Trophoblast cell (in vitro differentiated cells and primary cell): ENCODE data around the gene BTG1.

Experiments
- DNase-seq, 2 donors: peaks; one replicate each; pipeline ENCODE4 v3.0.0-alpha.2; 2016
- H2AFZ ChIP-seq: 2 replicates; pipeline ENCODE4 v1.6.1; 2013; ENCODE audit warnings: low read length, moderate library complexity, mild to moderate bottlenecking; ENCODE audit not compliant: insufficient read depth, poor library complexity
- H2AK5ac ChIP-seq: 2 replicates; pipeline ENCODE4 v1.6.1; 2013; ENCODE audit warnings: mild to moderate bottlenecking, low read length
- H2BK120ac ChIP-seq: 2 replicates; pipeline ENCODE4 v1.6.1; 2013; ENCODE audit warnings: low read length, mild to moderate bottlenecking, moderate library complexity; ENCODE audit not compliant: insufficient read depth, poor library complexity
- H2BK12ac ChIP-seq: 2 replicates; pipeline ENCODE4 v1.6.1; 2013; ENCODE audit warnings: mild to moderate bottlenecking, low read length, moderate library complexity
- H2BK5ac ChIP-seq: 2 replicates; pipeline ENCODE4 v1.6.1; 2013; ENCODE audit warnings: low read length, low read depth, moderate library complexity, mild to moderate bottlenecking; ENCODE audit not compliant: poor library complexity
- H3K14ac ChIP-seq: 2 replicates; pipeline ENCODE4 v1.6.1; 2013; ENCODE audit warnings: mild to moderate bottlenecking, low read length
- H3K18ac ChIP-seq: 2 replicates; pipeline ENCODE4 v1.6.1; 2013; ENCODE audit warnings: mild to moderate bottlenecking, low read length
- H3K23ac ChIP-seq: 2 replicates; pipeline ENCODE4 v1.6.1; 2013; ENCODE audit warnings: low read length
- H3K27ac ChIP-seq: 2 replicates; pipeline ENCODE4 v1.5.1; 2013; ENCODE audit warnings: low read depth, mild to moderate bottlenecking, inconsistent platforms, low read length, moderate library complexity
- H3K27me3 ChIP-seq: 2 replicates; pipeline ENCODE4 v1.6.1; 2013; ENCODE audit warnings: inconsistent platforms, mild to moderate bottlenecking, low read length, moderate library complexity; ENCODE audit not compliant: insufficient read depth
- H3K36me3 ChIP-seq, 2 experiments: 1 replicate in 1 of 2; 2 replicates in 1 of 2; pipeline ENCODE4 v1.6.1; 2013; ENCODE audit warnings: low read length in 2 of 2, mild to moderate bottlenecking in 2 of 2, moderate library complexity in 1 of 2; ENCODE audit not compliant: insufficient read depth in 2 of 2, control insufficient read depth in 1 of 2
- H3K4ac ChIP-seq: 2 replicates; pipeline ENCODE4 v1.6.1; 2013; ENCODE audit warnings: low read depth, mild to moderate bottlenecking, low read length, moderate library complexity
- H3K4me1 ChIP-seq, 2 experiments: 1 replicate in 1 of 2; 2 replicates in 1 of 2; pipeline ENCODE4 v1.6.1; 2013; ENCODE audit warnings: low read length in 2 of 2, mild to moderate bottlenecking in 2 of 2, moderate library complexity in 1 of 2; ENCODE audit not compliant: insufficient read depth in 2 of 2, control insufficient read depth in 1 of 2
- H3K4me2 ChIP-seq: 2 replicates; pipeline ENCODE4 v1.6.1; 2013; ENCODE audit warnings: inconsistent platforms, mild to moderate bottlenecking, low read length, moderate library complexity
- H3K4me3 ChIP-seq: 2 replicates; pipeline ENCODE4 v1.5.1; 2013; ENCODE audit warnings: mild to moderate bottlenecking, low read depth, low read length, inconsistent platforms
- H3K79me1 ChIP-seq: one replicate; pipeline ENCODE4 v1.6.1; 2013; ENCODE audit warnings: low read length
- H3K79me2 ChIP-seq: 2 replicates; pipeline ENCODE4 v1.6.1; 2013; ENCODE audit warnings: low read length, mild to moderate bottlenecking; ENCODE audit not compliant: control insufficient read depth, insufficient read depth, poor library complexity
- H3K9ac ChIP-seq: 2 replicates; pipeline ENCODE4 v1.6.1; 2013; ENCODE audit warnings: mild to moderate bottlenecking, low read length
- H3K9me3 ChIP-seq: 2 replicates; pipeline ENCODE4 v1.6.1; 2013; ENCODE audit warnings: low read depth, mild to moderate bottlenecking, control low read depth, inconsistent platforms, low read length; ENCODE audit not compliant: insufficient read depth
- H4K12ac ChIP-seq: 2 replicates; pipeline ENCODE4 v1.6.1; 2013; ENCODE audit warnings: low read depth, mild to moderate bottlenecking, low read length, moderate library complexity
- H4K8ac ChIP-seq: 2 replicates; pipeline ENCODE4 v1.6.1; 2013; ENCODE audit warnings: low read depth, mild to moderate bottlenecking, low read length, moderate library complexity
- H4K91ac ChIP-seq: one replicate; pipeline ENCODE4 v1.6.1; 2013; ENCODE audit warnings: low read depth, mild to moderate bottlenecking, low read length, moderate library complexity
- WGBS: extraction: QIAGEN DNeasy Blood & Tissue Kit; methylation state at CpG from one replicate; pipeline ENCODE4 v1.1.7; 2013; ENCODE audit warnings: missing lambda C conversion rate; ENCODE audit not compliant: insufficient read length, insufficient coverage; ENCODE audit errors: extremely low coverage; 5-methylcytosine and 5-hydroxymethylcytosine counted together

The BTG1 gene

GRCh38 chr12:92151916-92152315 lies 6.3 kb upstream of the BTG1 start:
- H3K27ac ChIP-seq, result no peak overlapping the region
- no peak overlapping the region for H2BK12ac ChIP-seq
- H3K79me1 ChIP-seq, result no peaks in the 10 kb centered on the region
- H4K91ac ChIP-seq, result no peak overlapping the region
- H3K4me2 ChIP-seq, result no peak overlapping the region
- H2AFZ ChIP-seq, result no peak overlapping the region
- no peak overlapping the region for H3K18ac ChIP-seq
- H3K23ac ChIP-seq, result no peak overlapping the region
- no peaks in the 10 kb centered on the region for H3K27me3 ChIP-seq
- DNase-seq, result no peak
- no peak overlapping the region for H3K4me3 ChIP-seq
- H3K36me3 ChIP-seq, result no peaks in the 10 kb centered on the region
- no peak overlapping the region for H3K4ac ChIP-seq
- H3K9ac ChIP-seq, result no peak overlapping the region
- H3K14ac ChIP-seq, result no peak overlapping the region
- peaks cover 2 to 3% of the 10 kb centered on the region in 2 experiments for H3K4me1 ChIP-seq
- no peak overlapping the region for H2BK120ac ChIP-seq
- no peak overlapping the region for H2BK5ac ChIP-seq
- no peak overlapping the region for H4K8ac ChIP-seq
- H3K9me3 ChIP-seq, result no peaks in the 10 kb centered on the region
- no peak overlapping the region for H2AK5ac ChIP-seq
- H4K12ac ChIP-seq, result no peak overlapping the region
- H3K79me2 ChIP-seq, result no peaks in the 10 kb centered on the region
- no CpG with 5 or more reads among the region's 2 CpGs for WGBS

- Histone ChIP-seq H3K9me3 (no peaks in the 10 kb centered on the region), H4K12ac (no peak overlapping the region), H3K23ac (no peak overlapping the region), H3K27ac (peak overlapping the region; percentile 12), H2AFZ (no peak overlapping the region), H3K4me2 (no peak overlapping the region), H2BK5ac (peak overlapping the region; percentile 12), H3K36me3 (no peaks in the 10 kb centered on the region), H3K18ac (no peak overlapping the region), H3K14ac (peak overlapping the region; percentile 29), H3K9ac (no peak overlapping the region), H3K79me1 (peaks cover 13% of the 10 kb centered on the region), H4K91ac (no peak overlapping the region), H2BK12ac (peak overlapping the region; percentile 4), H3K4me1 (peaks cover 0 to 2% of the 10 kb centered on the region in 2 experiments), H2BK120ac (peak overlapping the region; percentile 17), H4K8ac (no peak overlapping the region), H3K4ac (no peak overlapping the region), H2AK5ac (no peak overlapping the region), H3K4me3 (no peak overlapping the region), H3K79me2 (peaks cover 10% of the 10 kb centered on the region), H3K27me3 (no peaks in the 10 kb centered on the region)
- peak; percentile 15 to 52 for DNase-seq
- no CpG with 5 or more reads among the region's 8 CpGs for WGBS
These were observed 3.9 kb upstream of the BTG1 start for GRCh38 chr12:92149563-92149962.

- no peak overlapping the region for H2AK5ac ChIP-seq
- H2BK12ac ChIP-seq, result no peak overlapping the region
- peaks cover 0 to 2% of the 10 kb centered on the region in 2 experiments for H3K4me1 ChIP-seq
- H4K8ac ChIP-seq, result no peak overlapping the region
- H3K79me1 ChIP-seq, result peaks cover 13% of the 10 kb centered on the region
- no peak overlapping the region for H3K14ac ChIP-seq
- H3K4me2 ChIP-seq, result peak overlapping the region; percentile 40
- no peaks in the 10 kb centered on the region for H3K9me3 ChIP-seq
- H3K27ac ChIP-seq, result peak overlapping the region; percentile 62
- no peak overlapping the region for H3K9ac ChIP-seq
- no peak overlapping the region for H2BK120ac ChIP-seq
- no CpG with 5 or more reads among the region's 3 CpGs for WGBS
- H2AFZ ChIP-seq, result no peak overlapping the region
- peaks cover 10% of the 10 kb centered on the region for H3K79me2 ChIP-seq
- peaks cover 0 to 2% of the 10 kb centered on the region in 2 experiments for H3K36me3 ChIP-seq
- H4K91ac ChIP-seq, result no peak overlapping the region
- no peak overlapping the region for H4K12ac ChIP-seq
- no peaks in the 10 kb centered on the region for H3K27me3 ChIP-seq
- H3K4ac ChIP-seq, result no peak overlapping the region
- H3K23ac ChIP-seq, result no peak overlapping the region
- DNase-seq, result no peak
- no peak overlapping the region for H3K4me3 ChIP-seq
- H3K18ac ChIP-seq, result no peak overlapping the region
- H2BK5ac ChIP-seq, result no peak overlapping the region
These were observed 1.8 kb upstream of the BTG1 start for GRCh38 chr12:92147491-92147890.

- no peaks in the 10 kb centered on the region for H3K9me3 ChIP-seq
- peaks cover 0 to 2% of the 10 kb centered on the region in 2 experiments for H3K4me1 ChIP-seq
- no peak overlapping the region for H2AK5ac ChIP-seq
- H3K18ac ChIP-seq, result peak overlapping the region; percentile 89
- H2AFZ ChIP-seq, result peak overlapping the region; percentile 80
- H3K79me1 ChIP-seq, result peaks cover 13% of the 10 kb centered on the region
- peak overlapping the region; percentile 86 for H3K4me3 ChIP-seq
- peak overlapping the region; percentile 78 for H3K14ac ChIP-seq
- H3K27me3 ChIP-seq, result no peaks in the 10 kb centered on the region
- H3K36me3 ChIP-seq, result peaks cover 0 to 2% of the 10 kb centered on the region in 2 experiments
- peak overlapping the region; percentile 53 for H4K91ac ChIP-seq
- no peak for DNase-seq
- H3K4ac ChIP-seq, result peak overlapping the region; percentile 16
- WGBS, result no CpG with 5 or more reads among the region's 14 CpGs
- H4K12ac ChIP-seq, result no peak overlapping the region
- peak overlapping the region; percentile 40 for H2BK120ac ChIP-seq
- H2BK12ac ChIP-seq, result peak overlapping the region; percentile 66
- no peak overlapping the region for H3K23ac ChIP-seq
- H3K27ac ChIP-seq, result peak overlapping the region; percentile 93
- H3K9ac ChIP-seq, result peak overlapping the region; percentile 81
- H3K4me2 ChIP-seq, result peak overlapping the region; percentile 79
- H4K8ac ChIP-seq, result peak overlapping the region; percentile 59
- peaks cover 10% of the 10 kb centered on the region for H3K79me2 ChIP-seq
- peak overlapping the region; percentile 65 for H2BK5ac ChIP-seq
These were observed 1.0 kb upstream of the BTG1 start for GRCh38 chr12:92146497-92147224.
